D341Med (cell line): ENCODE data around the gene KLK6.

Experiments used
- DNase-seq: peaks from one replicate; pipeline ENCODE4 v3.0.0; 2012; ENCODE audit warnings: low spot score

Gene KLK6

GRCh38 chr19:50952910-50953309, 16.5 kb downstream of the KLK6 start, which contains the start of gene KLK5:
Gene KLK5, minus strand, starts transcription at chr19:50953038. Its CDS starts 381 bp downstream, at chr19:50952657.
- DNase-seq: no peak

GRCh38 chr19:50949861-50950260, 19.5 kb downstream of the KLK6 start:
- no peak for DNase-seq

GRCh38 chr19:50947123-50947522, 22.3 kb downstream of the KLK6 start:
- DNase-seq: no peak

GRCh38 chr19:50944795-50945194, 24.6 kb downstream of the KLK6 start:
- DNase-seq: no peak

GRCh38 chr19:50943074-50943828, 26.1 kb downstream of the KLK6 start:
- no peak for DNase-seq

GRCh38 chr19:50939596-50939995, 29.8 kb downstream of the KLK6 start:
- no peak for DNase-seq

- DNase-seq: no peak
Measured at GRCh38 chr19:50933640-50934039, 35.8 kb downstream of the KLK6 start.

- DNase-seq: no peak
Measured at GRCh38 chr19:50932690-50933083, 36.7 kb downstream of the KLK6 start.

GRCh38 chr19:50932018-50932689, 37.2 kb downstream of the KLK6 start:
- DNase-seq: no peak

- DNase-seq: no peak
Measured at GRCh38 chr19:50931023-50931422, 38.4 kb downstream of the KLK6 start.

- no peak for DNase-seq
Measured at GRCh38 chr19:50928831-50929230, 40.6 kb downstream of the KLK6 start.

- no peak for DNase-seq
Measured at GRCh38 chr19:50926144-50926543, 43.2 kb downstream of the KLK6 start.

- no peak for DNase-seq
Measured at GRCh38 chr19:50925734-50926133, 43.7 kb downstream of the KLK6 start.

GRCh38 chr19:50924586-50924985, 44.8 kb downstream of the KLK6 start:
- DNase-seq: no peak

GRCh38 chr19:50922317-50922853, 47.0 kb downstream of the KLK6 start:
- DNase-seq: peak; percentile 89

- DNase-seq: no peak
Measured at GRCh38 chr19:50921426-50922316, 47.7 kb downstream of the KLK6 start.

- no peak for DNase-seq
Measured at GRCh38 chr19:50916069-50916468, 53.3 kb downstream of the KLK6 start.

GRCh38 chr19:50912727-50913716, 56.4 kb downstream of the KLK6 start:
- no peak for DNase-seq

GRCh38 chr19:50912102-50912599, 57.2 kb downstream of the KLK6 start:
- no peak for DNase-seq

- DNase-seq: no peak
Measured at GRCh38 chr19:50911206-50912101, 57.9 kb downstream of the KLK6 start, which contains the start of gene KLK4. Gene KLK4, minus strand, starts transcription at chr19:50911395. Its CDS starts 657 bp downstream, at chr19:50910738.
